Right renal pelvis (tissue), 4 donors: ENCODE data around the gene CEBPZ. TPM values are rescaled to one million over a fixed set of nuclear protein-coding genes. Genes with fewer than 3 reads are reported as not detected.
"Not testable (repeated sequence)": the region's sequence is repeated elsewhere in the genome, so short reads cannot be mapped to it uniquely, and the experiment has no call there.

Source experiments
- DNase-seq, 4 donors: peaks; one replicate each; pipeline ENCODE4 v3.0.0-alpha.2; 2013; ENCODE audit warnings: low read depth in 4 of 4, low spot score in 3 of 4, missing footprints in 1 of 4
- polyA plus RNA-seq, 4 donors: library from polyadenylated mRNA; unstranded; fragments of 120-200 nt; gene quantifications; one replicate each; pipeline ENCODE4 v1.2.1, GENCODE V29; 2013; ENCODE audit not compliant: insufficient read length in 4 of 4

Gene CEBPZ
- 10 to 100 TPM; 70.7 to 89.1 (median 83.6) TPM for polyA plus RNA-seq

GRCh38 chr2:37231241-37232130 lies at the start of gene CEBPZ, which contains the start of gene NDUFAF7:
Gene CEBPZ, minus strand, starts transcription at chr2:37231596. Its CDS starts 29 bp downstream, at chr2:37231567.
Gene NDUFAF7, plus strand, starts transcription at chr2:37231658. Its CDS starts 48 bp downstream, at chr2:37231706.
- peak; percentile 79 to 88 (median 86) for DNase-seq

DNA sequence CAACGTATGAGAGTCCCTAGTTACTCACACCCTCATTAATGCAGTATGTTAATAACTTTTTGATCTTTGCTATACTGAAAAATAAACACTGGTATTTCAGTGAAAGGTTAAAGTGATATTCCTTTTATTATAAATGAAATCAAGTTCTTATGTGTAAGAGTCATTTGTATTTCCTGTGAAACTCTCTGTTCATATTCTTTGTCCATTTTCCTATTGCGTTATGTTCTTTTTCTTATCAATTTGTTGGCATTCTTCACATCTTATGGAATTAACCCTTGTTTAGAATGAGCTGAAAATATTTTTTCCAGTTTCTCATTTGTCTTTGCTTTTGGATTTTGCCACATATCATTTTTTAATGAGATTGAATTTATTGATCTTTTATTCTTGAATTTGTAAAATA lies 44.9 kb upstream of the CEBPZ start:
- DNase-seq: no peak

GRCh38 chr2:37274359-37274965 lies 43.1 kb upstream of the CEBPZ start:
- DNase-seq: no peak

DNA sequence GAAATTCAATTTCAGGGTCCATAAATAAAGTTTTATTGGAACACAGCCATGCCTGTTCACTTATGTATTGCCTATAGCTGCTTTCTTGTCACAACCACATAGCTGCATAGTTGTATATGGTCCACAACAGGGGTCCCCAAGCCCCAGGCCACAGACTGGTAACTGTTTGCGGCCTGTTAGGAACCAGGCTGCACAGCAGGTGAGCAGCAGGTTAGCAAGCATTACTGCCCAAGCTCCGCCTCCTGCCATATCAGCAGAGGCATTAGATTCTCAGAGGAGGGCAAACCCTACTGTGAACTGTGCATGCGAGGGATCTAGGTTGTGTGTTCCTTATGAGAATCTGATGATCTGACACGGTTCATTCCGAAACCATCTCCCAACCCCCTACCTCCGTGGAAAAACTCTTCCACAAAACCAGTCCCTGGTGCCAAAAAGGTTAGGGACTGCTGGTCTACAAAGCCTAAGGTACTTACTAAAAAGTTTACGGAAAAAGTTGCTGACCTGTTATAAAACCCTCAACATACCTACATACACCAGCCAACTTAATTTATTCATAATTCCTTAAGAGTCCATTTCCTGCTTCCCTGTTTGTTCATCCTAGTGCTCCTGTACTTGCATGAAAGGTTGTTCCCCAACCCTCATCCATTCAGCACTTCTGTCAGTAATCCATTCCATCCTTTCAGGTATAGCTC lies 40.1 kb upstream of the CEBPZ start:
- DNase-seq: no peak

GRCh38 chr2:37268111-37268510 lies 36.7 kb upstream of the CEBPZ start:
- no peak for DNase-seq

- DNase-seq: no peak
Observed at GRCh38 chr2:37267685-37268084, 36.3 kb upstream of the CEBPZ start.

GRCh38 chr2:37263839-37264238 lies 32.4 kb upstream of the CEBPZ start:
- DNase-seq: no peak

GRCh38 chr2:37262522-37262921 lies 31.1 kb upstream of the CEBPZ start:
- no peak for DNase-seq

- no peak for DNase-seq
Observed at GRCh38 chr2:37250869-37251740, 19.7 kb upstream of the CEBPZ start.

DNA sequence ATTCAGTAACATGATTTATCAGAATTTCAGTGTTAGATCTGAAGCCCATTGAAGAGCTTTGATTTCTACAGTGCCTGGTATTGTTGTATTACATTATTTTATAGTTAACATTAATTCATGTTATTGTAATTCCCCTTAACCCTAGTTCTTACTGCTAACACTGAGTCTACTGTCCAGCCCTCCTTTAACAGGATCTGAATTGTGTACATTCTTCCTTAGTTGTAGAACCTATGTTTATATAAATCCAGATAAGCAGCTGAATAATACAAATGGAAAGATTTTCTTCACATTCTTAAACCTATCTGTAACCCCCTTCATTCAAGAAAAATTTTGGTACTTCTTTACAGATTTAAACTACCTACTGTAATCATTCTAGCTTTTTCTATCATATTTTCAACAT lies 14.8 kb upstream of the CEBPZ start:
- no peak for DNase-seq

DNA sequence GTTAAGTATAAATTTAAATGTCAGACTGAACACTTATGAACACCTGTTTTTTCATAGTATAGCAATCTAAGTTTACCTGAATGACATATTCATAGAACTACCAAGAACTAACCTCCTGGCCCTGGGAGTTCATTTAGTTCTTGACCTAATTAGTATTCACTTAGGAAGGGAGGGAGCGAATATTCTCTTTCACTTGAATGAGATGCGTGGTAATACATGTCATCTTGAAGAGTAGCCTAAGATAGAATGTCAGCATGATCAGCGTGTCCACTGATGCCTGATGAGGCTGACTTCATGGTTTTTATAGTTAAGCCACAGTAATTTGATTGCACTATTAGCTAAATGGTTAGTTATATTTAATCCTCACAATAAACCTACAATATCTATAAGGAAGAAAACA lies 13.4 kb upstream of the CEBPZ start:
- no peak for DNase-seq

DNA sequence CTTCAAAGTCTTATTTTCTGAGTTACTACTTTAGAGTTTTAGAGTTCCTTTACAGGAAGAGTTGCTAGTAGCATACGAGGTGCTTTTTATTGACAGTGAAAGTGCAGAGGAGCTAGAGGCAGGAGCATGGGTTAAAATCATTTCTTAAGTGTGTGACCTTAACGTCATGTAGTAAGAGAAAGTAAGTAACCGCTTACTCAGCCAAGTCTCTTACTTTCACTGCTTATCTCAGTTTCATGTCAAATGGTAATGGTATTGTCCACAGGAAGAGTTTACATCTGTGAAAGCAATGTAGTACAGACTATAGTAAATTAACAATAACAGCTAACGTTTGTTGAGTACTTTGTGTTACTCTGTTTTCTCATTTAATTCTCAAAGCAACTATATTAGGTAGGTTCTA lies 12.6 kb upstream of the CEBPZ start:
- DNase-seq: no peak

- no peak for DNase-seq
Observed at GRCh38 chr2:37243435-37243834, 12.0 kb upstream of the CEBPZ start.

- peak in 2 of 4 donors; percentile 5 to 25 for DNase-seq
Observed at GRCh38 chr2:37232131-37232933, 936 bp upstream of the CEBPZ start.

GRCh38 chr2:37230581-37230980 lies 815 bp downstream of the CEBPZ start:
- DNase-seq: no peak

DNA sequence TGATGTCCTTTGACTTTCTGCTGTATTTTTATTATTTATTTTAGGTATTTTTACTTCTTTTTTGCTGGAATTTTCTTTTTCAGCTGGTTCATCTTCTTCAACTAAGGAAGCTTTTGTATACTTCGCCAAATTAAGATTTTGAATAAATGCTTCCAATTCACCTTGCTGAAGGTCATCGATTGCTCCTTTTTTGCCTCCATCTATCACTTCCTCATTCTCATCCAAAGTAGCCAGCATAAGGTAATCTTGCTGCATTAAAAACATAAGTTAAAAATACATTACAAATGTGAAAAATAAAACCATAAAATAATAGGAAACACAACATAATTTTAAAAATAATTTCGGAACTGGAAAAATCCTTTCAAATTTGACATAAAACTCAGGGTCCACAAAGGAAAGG lies 2.6 kb downstream of the CEBPZ start:
- no peak for DNase-seq

DNA sequence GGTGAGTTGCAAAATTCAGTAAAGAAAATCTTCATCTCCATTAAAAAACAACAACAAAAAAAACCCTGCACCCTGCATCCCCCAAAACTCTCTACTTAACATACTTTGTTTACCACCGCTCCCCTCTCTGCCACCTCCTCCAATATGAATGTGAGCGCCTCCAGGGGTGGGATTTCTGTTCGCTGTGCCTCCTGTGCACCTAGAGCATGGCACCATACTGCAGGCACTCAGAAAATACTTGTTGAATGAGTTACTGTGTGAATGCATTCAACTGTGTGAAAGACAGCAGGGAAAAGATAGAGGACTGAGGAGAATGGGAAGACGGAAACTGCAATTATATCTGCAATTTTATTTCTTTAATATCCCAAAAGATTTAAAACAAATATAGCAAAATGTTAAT lies 4.5 kb downstream of the CEBPZ start:
- DNase-seq: no peak

- DNase-seq: not testable (repeated sequence)
Observed at GRCh38 chr2:37225129-37225528, 6.3 kb downstream of the CEBPZ start.

GRCh38 chr2:37224063-37224462 lies 7.3 kb downstream of the CEBPZ start:
- no peak for DNase-seq
